ENCODE measurements around the gene SLN.
"Not testable (repeated sequence)": the region's sequence is repeated elsewhere in the genome, so short reads cannot be mapped to it uniquely, and the experiment has no call there.

GRCh38 chr11:107758719-107759355 lies 47.0 kb upstream of the SLN start:
- TF ChIP-seq SRF (IDR thresholded peaks at IDR 0.05; ENCODE audit: low read depth); CEBPB (IDR thresholded peaks at IDR 0.05; ENCODE audit: low read depth); EGR1 (IDR thresholded peaks at IDR 0.05; ENCODE audit: low read depth); POLR2A (IDR thresholded peaks at IDR 0.05; ENCODE audit: borderline replicate concordance, extremely low read depth, insufficient read depth, insufficient read length); EZH2phosphoT487 (IDR thresholded peaks at IDR 0.05; ENCODE audit: borderline replicate concordance); POLR2AphosphoS5 (IDR thresholded peaks at IDR 0.05; ENCODE audit: low read depth, low read length); TCF7L2 (IDR thresholded peaks at IDR 0.05; ENCODE audit: borderline replicate concordance, extremely low read depth, insufficient read depth, insufficient read length); RAD21 (IDR thresholded peaks at IDR 0.05; ENCODE audit: low read depth); EZH2 (IDR thresholded peaks at IDR 0.05); MAX (IDR thresholded peaks at IDR 0.05); FOSL1 (IDR thresholded peaks at IDR 0.05; ENCODE audit: low read depth); YY1 (IDR thresholded peaks at IDR 0.05; ENCODE audit: extremely low read depth, insufficient replicate concordance, low read depth, low read length): not testable (repeated sequence)
- TF ChIP-seq, protein P1, sequence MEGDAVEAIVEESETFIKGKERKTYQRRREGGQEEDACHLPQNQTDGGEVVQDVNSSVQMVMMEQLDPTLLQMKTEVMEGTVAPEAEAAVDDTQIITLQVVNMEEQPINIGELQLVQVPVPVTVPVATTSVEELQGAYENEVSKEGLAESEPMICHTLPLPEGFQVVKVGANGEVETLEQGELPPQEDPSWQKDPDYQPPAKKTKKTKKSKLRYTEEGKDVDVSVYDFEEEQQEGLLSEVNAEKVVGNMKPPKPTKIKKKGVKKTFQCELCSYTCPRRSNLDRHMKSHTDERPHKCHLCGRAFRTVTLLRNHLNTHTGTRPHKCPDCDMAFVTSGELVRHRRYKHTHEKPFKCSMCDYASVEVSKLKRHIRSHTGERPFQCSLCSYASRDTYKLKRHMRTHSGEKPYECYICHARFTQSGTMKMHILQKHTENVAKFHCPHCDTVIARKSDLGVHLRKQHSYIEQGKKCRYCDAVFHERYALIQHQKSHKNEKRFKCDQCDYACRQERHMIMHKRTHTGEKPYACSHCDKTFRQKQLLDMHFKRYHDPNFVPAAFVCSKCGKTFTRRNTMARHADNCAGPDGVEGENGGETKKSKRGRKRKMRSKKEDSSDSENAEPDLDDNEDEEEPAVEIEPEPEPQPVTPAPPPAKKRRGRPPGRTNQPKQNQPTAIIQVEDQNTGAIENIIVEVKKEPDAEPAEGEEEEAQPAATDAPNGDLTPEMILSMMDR (IDR thresholded peaks at IDR 0.05 in 2 of 3, conservative IDR thresholded peaks at IDR 0.05 in 1 of 3; ENCODE audit: borderline replicate concordance in 1 of 3, insufficient read depth in 1 of 3, low read depth in 2 of 3, low read length in 2 of 3): not testable (repeated sequence)
- TF ChIP-seq, protein P2, sequence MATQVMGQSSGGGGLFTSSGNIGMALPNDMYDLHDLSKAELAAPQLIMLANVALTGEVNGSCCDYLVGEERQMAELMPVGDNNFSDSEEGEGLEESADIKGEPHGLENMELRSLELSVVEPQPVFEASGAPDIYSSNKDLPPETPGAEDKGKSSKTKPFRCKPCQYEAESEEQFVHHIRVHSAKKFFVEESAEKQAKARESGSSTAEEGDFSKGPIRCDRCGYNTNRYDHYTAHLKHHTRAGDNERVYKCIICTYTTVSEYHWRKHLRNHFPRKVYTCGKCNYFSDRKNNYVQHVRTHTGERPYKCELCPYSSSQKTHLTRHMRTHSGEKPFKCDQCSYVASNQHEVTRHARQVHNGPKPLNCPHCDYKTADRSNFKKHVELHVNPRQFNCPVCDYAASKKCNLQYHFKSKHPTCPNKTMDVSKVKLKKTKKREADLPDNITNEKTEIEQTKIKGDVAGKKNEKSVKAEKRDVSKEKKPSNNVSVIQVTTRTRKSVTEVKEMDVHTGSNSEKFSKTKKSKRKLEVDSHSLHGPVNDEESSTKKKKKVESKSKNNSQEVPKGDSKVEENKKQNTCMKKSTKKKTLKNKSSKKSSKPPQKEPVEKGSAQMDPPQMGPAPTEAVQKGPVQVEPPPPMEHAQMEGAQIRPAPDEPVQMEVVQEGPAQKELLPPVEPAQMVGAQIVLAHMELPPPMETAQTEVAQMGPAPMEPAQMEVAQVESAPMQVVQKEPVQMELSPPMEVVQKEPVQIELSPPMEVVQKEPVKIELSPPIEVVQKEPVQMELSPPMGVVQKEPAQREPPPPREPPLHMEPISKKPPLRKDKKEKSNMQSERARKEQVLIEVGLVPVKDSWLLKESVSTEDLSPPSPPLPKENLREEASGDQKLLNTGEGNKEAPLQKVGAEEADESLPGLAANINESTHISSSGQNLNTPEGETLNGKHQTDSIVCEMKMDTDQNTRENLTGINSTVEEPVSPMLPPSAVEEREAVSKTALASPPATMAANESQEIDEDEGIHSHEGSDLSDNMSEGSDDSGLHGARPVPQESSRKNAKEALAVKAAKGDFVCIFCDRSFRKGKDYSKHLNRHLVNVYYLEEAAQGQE (IDR thresholded peaks at IDR 0.05; ENCODE audit: low read depth): not testable (repeated sequence)

All from HCT116 (cell line).